B cell (primary cell): ENCODE data around the gene USP12.

Experiments used
- CTCF ChIP-seq: fragments of 200-600 bp; IDR thresholded peaks from one replicate; pipeline ENCODE4 v1.8.0; 2022; ENCODE audit warnings: antibody characterized with exemption, mild to moderate bottlenecking
- EZH2 ChIP-seq: IDR thresholded peaks from 2 replicates; pipeline ENCODE4 v1.6.1; 2012; ENCODE audit warnings: borderline replicate concordance, low read depth, mild to moderate bottlenecking, moderate library complexity, low read length; ENCODE audit not compliant: insufficient read depth, poor library complexity, severe bottlenecking

DNA sequence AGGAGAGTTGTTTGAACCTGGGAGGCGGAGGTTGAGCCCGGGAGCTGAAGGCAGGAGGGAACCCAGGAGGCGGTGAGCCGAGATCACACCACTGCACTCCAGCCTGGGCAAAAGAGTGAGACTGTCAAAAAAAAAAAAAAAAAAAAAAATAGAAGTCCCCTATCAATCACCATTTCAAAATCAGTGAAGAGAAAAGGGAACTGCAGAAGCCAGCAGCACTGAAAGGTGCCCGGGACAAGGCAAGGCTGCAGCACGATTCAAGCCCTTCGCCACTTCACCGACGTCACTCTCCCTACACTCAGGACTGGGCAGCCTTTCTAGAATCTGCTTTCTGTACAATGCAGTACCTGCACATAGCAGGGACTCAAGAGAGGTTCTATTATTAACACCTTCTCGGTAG is 21.9 kb upstream of the USP12 start:
- no peak for TF ChIP-seq CTCF
- no peak for TF ChIP-seq EZH2
